HepG2 (cell line): ENCODE results near the gene ZDHHC7. TPM values are rescaled to one million over a fixed set of nuclear protein-coding genes. Genes with fewer than 3 reads are reported as not detected.

Experiments
- ATAC-seq: fragments of 200-7000 bp; cut with Tn5 transposase; 3 replicates; pipeline ENCODE4 v1.9.1; 2020; ENCODE audit warnings: mild to moderate bottlenecking, moderate library complexity
- BruUV-seq: library from RNA; stranded (reverse); fragments of 400-500 nt; replicated peaks from 2 replicates; lab custom pipeline; 2021; lab: Mats Ljungman, UMichigan
- CTCF ChIA-PET: fragments of 300-600 bp; formaldehyde crosslinking; extraction: SDS; loops from one replicate; lab custom pipeline; 2021; ENCODE audit warnings: low total read pairs, inconsistent platforms, low intra/inter-chr PET ratio; lab: Yijun Ruan, JAX
- POLR2A ChIA-PET: fragments of 350-600 bp; sonication (Branson Sonifier 250); formaldehyde crosslinking; loops from one replicate; lab custom pipeline; 2020; ENCODE audit warnings: antibody characterized with exemption, inconsistent platforms; lab: Yijun Ruan, JAX
- DNase-seq: peaks from one replicate; pipeline ENCODE4 v3.0.0-alpha.2; 2015; ENCODE audit warnings: low spot score
- FAIRE-seq: peaks from 3 replicates; lab custom pipeline; 2011; peaks lifted over from hg19 to GRCh38; lab: Jason Lieb, UNC
- H2AFZ ChIP-seq: one replicate; pipeline ENCODE4 v1.6.1; 2011; ENCODE audit warnings: low read length, inconsistent platforms
- H3K27ac ChIP-seq: fragments of 300-600 bp; 3 replicates; pipeline ENCODE4 v1.8.0; 2011; ENCODE audit warnings: mixed run types, mild to moderate bottlenecking, mixed read lengths, low read length, inconsistent platforms; ENCODE audit not compliant: insufficient read depth; ENCODE audit errors: extremely low read length
- H3K27me3 ChIP-seq, 2 experiments: fragments of 200-600 bp in 1 of 2; 2 replicates in 1 of 2; 3 replicates in 1 of 2; pipeline versions ENCODE4 v1.6.0 to v1.8.0; 2011; ENCODE audit warnings: low read length in 2 of 2, mild to moderate bottlenecking in 2 of 2, moderate library complexity in 2 of 2, inconsistent platforms in 1 of 2; ENCODE audit not compliant: insufficient read depth in 2 of 2, control insufficient read depth in 1 of 2
- H3K36me3 ChIP-seq, 2 experiments: fragments of 200-600 bp in 1 of 2; replicated peaks in 1 of 2; 2 replicates in 1 of 2; 3 replicates in 1 of 2; pipeline versions ENCODE4 v1.5.1 to v1.8.0; 2011; ENCODE audit warnings: low read length in 2 of 2, inconsistent platforms in 1 of 2; ENCODE audit not compliant: insufficient read depth in 2 of 2, control insufficient read depth in 1 of 2
- H3K4me1 ChIP-seq: 2 replicates; pipeline ENCODE4 v1.5.1; 2012; ENCODE audit warnings: low read length, inconsistent platforms; ENCODE audit not compliant: insufficient read depth
- H3K4me2 ChIP-seq: 2 replicates; pipeline ENCODE4 v1.6.0; 2011; ENCODE audit warnings: low read depth, low read length, inconsistent platforms
- H3K4me3 ChIP-seq, 3 experiments: fragments of 200-600 bp in 1 of 3; sonication (generic), shearing (Covaris generic) in 1 of 3; replicated peaks in 1 of 3; 2 replicates each; pipeline ENCODE4 v1.5.1; 2011 to 2016; ENCODE audit warnings: low read length in 3 of 3, inconsistent platforms in 2 of 3, low read depth in 2 of 3, mild to moderate bottlenecking in 2 of 3, control low read depth in 1 of 3, mixed read lengths in 1 of 3; ENCODE audit not compliant: insufficient read depth in 1 of 3
- H3K79me2 ChIP-seq: one replicate; pipeline ENCODE4 v1.6.1; 2011; ENCODE audit warnings: low read length, inconsistent platforms; ENCODE audit not compliant: insufficient read depth
- H3K9ac ChIP-seq: 2 replicates; pipeline ENCODE4 v1.6.0; 2011; ENCODE audit warnings: mild to moderate bottlenecking, low read depth, low read length, inconsistent platforms; ENCODE audit not compliant: insufficient read depth
- H3K9me3 ChIP-seq: 2 replicates; pipeline ENCODE4 v1.5.1; 2012; ENCODE audit warnings: mild to moderate bottlenecking, low read length
- H4K20me1 ChIP-seq: 2 replicates; pipeline ENCODE4 v1.6.0; 2011; ENCODE audit warnings: inconsistent platforms, mild to moderate bottlenecking, low read length, moderate library complexity; ENCODE audit not compliant: insufficient read depth
- AGO2 ChIP-seq: fragments of 200-400 bp; formaldehyde crosslinking; optimal IDR thresholded peaks from 2 replicates; pipeline ENCODE3; 2017; ENCODE audit warnings: mild to moderate bottlenecking, low read depth, low read length, moderate library complexity
- BORCS8-MEF2B ChIP-seq: sonication (generic); formaldehyde crosslinking; IDR thresholded peaks from 2 replicates; pipeline ENCODE4 v1.8.0; 2022; ENCODE audit warnings: mild to moderate bottlenecking, missing genetic modification reagents
- ZNF772 ChIP-seq: sonication (generic); formaldehyde crosslinking; IDR thresholded peaks from 2 replicates; pipeline ENCODE4 v1.5.0; 2020; ENCODE audit warnings: mild to moderate bottlenecking, missing genetic modification reagents
- WGBS: methylation state at CpG from one replicate; pipeline ENCODE4 v1.1.6; 2017; ENCODE audit warnings: low lambda C conversion rate; 5-methylcytosine and 5-hydroxymethylcytosine counted together
- in situ Hi-C: cut with HindIII; loops from 2 replicates; pipeline ENCODE4 v1.10.0; 2017; ENCODE audit warnings: low pct_unique_long_range_greater_than_20kb; ENCODE audit not compliant: extremely low pct_ligation_motif_present
- intact Hi-C: fragments of 100-400 bp; cut with micrococcal nuclease; formaldehyde crosslinking; loops from one replicate; pipeline ENCODE4 v1.10.0; 2022; ENCODE audit not compliant: unreplicated experiment
- polyA plus RNA-seq, 8 experiments: library from polyadenylated mRNA; depleted of rRNA in 3 of 8; stranded (reverse) in 7 of 8; unstranded in 1 of 8; fragments of >200 nt; fragmentation: Illumina TruSeq in 4 of 8; extraction: Trizol in 4 of 8; gene quantifications; 2 replicates each; pipeline versions ENCODE4 v1.2.1 to v1.2.3, GENCODE V29; 2011 to 2016; ENCODE audit warnings: low read depth in 4 of 8, missing spikeins in 1 of 8, mixed read lengths in 1 of 8; ENCODE audit not compliant: insufficient read depth in 1 of 8
- total RNA-seq, 5 experiments: library from RNA; depleted of rRNA; stranded (reverse); fragments of >200 nt; fragmentation: Illumina TruSeq; extraction: Trizol; gene quantifications; 2 replicates each; pipeline ENCODE4 v1.2.3, GENCODE V29; 2016; ENCODE audit warnings: low read depth in 1 of 5
- TF ChIP-seq, protein P1 (sequence below): sonication (generic); formaldehyde crosslinking; IDR thresholded peaks from 2 replicates; pipeline ENCODE4 v1.4.0; 2020; ENCODE audit warnings: missing genetic modification reagents
- TF ChIP-seq, protein P2 (sequence below): sonication (generic); formaldehyde crosslinking; IDR thresholded peaks from 2 replicates; pipeline ENCODE4 v1.5.1; 2020; ENCODE audit warnings: mild to moderate bottlenecking, missing genetic modification reagents, moderate library complexity
- TF ChIP-seq, protein P3 (sequence below): sonication (generic); formaldehyde crosslinking; IDR thresholded peaks from 2 replicates; pipeline ENCODE4 v1.4.0; 2020; ENCODE audit warnings: missing genetic modification reagents

ZDHHC7 gene
- total and polyA plus RNA-seq, 2 of the 13 experiments (the other 11 are each of a cell fraction or from before 2014, with no cell fraction given), result 46.8 to 67.6 TPM

DNA sequence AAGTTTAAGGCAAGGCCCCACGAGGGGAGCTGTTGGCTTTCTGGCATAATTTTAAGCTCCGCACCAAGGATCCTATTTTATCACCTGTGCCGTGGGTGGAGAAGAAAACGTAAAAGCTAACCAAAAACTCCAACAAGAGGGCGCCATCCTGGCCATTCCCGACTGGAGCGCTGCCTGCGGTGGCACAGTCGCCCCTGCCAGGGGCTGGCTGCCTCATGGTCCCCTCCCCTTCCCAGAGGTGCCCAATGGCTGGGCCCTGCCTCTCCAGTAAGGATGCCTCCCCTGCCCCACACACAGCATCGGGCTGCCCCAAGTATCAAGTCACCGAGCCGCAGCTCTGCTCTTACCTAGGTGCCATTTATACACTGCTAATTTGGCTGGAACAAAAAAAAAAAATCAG is 36.3 kb downstream of the ZDHHC7 start:
- Histone ChIP-seq H3K9ac (no peak overlapping the region), H2AFZ (no peak overlapping the region), H3K27me3 (no peaks in the 10 kb centered on the region), H3K36me3 (peaks cover 20 to 48% of the 10 kb centered on the region in 2 experiments), H4K20me1 (peaks cover 3% of the 10 kb centered on the region; the same call in 1 of the 2 replicates), H3K4me2 (no peak overlapping the region), H3K27ac (no peak overlapping the region), H3K79me2 (no peaks in the 10 kb centered on the region), H3K4me1 (peaks cover 39% of the 10 kb centered on the region), H3K9me3 (no peaks in the 10 kb centered on the region), H3K4me3 (no peak overlapping the region)
- ChIA-PET CTCF (no interaction called here), POLR2A (interaction anchor here (1.0 to 1.3 kb wide), 2 partner anchors 31 to 36 kb away, joined by 3 to 6 read pairs; partner anchors contain the start of gene ZDHHC7)
- in situ Hi-C loops (no loop called here), intact Hi-C loops (no loop called here)
- no TSS peak for BruUV-seq
- ATAC-seq (no peak), FAIRE-seq (no peak), DNase-seq (no peak)
- WGBS, result 91% methylated on average over 9 of the region's 12 CpGs
- TF ChIP-seq ZNF772 (0 out of 2 replicates have a peak, but pooled peaks have one; percentile 28), AGO2 (peak; percentile 49), BORCS8-MEF2B (CRISPR knock-in tag) (no peak)
- TF ChIP-seq, protein P1, sequence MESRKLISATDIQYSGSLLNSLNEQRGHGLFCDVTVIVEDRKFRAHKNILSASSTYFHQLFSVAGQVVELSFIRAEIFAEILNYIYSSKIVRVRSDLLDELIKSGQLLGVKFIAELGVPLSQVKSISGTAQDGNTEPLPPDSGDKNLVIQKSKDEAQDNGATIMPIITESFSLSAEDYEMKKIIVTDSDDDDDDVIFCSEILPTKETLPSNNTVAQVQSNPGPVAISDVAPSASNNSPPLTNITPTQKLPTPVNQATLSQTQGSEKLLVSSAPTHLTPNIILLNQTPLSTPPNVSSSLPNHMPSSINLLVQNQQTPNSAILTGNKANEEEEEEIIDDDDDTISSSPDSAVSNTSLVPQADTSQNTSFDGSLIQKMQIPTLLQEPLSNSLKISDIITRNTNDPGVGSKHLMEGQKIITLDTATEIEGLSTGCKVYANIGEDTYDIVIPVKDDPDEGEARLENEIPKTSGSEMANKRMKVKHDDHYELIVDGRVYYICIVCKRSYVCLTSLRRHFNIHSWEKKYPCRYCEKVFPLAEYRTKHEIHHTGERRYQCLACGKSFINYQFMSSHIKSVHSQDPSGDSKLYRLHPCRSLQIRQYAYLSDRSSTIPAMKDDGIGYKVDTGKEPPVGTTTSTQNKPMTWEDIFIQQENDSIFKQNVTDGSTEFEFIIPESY (CRISPR knock-in tag), result peak; percentile 70; the same call in 1 of the 2 replicates
- TF ChIP-seq, protein P2, sequence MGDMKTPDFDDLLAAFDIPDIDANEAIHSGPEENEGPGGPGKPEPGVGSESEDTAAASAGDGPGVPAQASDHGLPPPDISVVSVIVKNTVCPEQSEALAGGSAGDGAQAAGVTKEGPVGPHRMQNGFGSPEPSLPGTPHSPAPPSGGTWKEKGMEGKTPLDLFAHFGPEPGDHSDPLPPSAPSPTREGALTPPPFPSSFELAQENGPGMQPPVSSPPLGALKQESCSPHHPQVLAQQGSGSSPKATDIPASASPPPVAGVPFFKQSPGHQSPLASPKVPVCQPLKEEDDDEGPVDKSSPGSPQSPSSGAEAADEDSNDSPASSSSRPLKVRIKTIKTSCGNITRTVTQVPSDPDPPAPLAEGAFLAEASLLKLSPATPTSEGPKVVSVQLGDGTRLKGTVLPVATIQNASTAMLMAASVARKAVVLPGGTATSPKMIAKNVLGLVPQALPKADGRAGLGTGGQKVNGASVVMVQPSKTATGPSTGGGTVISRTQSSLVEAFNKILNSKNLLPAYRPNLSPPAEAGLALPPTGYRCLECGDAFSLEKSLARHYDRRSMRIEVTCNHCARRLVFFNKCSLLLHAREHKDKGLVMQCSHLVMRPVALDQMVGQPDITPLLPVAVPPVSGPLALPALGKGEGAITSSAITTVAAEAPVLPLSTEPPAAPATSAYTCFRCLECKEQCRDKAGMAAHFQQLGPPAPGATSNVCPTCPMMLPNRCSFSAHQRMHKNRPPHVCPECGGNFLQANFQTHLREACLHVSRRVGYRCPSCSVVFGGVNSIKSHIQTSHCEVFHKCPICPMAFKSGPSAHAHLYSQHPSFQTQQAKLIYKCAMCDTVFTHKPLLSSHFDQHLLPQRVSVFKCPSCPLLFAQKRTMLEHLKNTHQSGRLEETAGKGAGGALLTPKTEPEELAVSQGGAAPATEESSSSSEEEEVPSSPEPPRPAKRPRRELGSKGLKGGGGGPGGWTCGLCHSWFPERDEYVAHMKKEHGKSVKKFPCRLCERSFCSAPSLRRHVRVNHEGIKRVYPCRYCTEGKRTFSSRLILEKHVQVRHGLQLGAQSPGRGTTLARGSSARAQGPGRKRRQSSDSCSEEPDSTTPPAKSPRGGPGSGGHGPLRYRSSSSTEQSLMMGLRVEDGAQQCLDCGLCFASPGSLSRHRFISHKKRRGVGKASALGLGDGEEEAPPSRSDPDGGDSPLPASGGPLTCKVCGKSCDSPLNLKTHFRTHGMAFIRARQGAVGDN (CRISPR knock-in tag), result 0 out of 2 replicates have a peak, but pooled peaks have one; percentile 30
- TF ChIP-seq, protein P3, sequence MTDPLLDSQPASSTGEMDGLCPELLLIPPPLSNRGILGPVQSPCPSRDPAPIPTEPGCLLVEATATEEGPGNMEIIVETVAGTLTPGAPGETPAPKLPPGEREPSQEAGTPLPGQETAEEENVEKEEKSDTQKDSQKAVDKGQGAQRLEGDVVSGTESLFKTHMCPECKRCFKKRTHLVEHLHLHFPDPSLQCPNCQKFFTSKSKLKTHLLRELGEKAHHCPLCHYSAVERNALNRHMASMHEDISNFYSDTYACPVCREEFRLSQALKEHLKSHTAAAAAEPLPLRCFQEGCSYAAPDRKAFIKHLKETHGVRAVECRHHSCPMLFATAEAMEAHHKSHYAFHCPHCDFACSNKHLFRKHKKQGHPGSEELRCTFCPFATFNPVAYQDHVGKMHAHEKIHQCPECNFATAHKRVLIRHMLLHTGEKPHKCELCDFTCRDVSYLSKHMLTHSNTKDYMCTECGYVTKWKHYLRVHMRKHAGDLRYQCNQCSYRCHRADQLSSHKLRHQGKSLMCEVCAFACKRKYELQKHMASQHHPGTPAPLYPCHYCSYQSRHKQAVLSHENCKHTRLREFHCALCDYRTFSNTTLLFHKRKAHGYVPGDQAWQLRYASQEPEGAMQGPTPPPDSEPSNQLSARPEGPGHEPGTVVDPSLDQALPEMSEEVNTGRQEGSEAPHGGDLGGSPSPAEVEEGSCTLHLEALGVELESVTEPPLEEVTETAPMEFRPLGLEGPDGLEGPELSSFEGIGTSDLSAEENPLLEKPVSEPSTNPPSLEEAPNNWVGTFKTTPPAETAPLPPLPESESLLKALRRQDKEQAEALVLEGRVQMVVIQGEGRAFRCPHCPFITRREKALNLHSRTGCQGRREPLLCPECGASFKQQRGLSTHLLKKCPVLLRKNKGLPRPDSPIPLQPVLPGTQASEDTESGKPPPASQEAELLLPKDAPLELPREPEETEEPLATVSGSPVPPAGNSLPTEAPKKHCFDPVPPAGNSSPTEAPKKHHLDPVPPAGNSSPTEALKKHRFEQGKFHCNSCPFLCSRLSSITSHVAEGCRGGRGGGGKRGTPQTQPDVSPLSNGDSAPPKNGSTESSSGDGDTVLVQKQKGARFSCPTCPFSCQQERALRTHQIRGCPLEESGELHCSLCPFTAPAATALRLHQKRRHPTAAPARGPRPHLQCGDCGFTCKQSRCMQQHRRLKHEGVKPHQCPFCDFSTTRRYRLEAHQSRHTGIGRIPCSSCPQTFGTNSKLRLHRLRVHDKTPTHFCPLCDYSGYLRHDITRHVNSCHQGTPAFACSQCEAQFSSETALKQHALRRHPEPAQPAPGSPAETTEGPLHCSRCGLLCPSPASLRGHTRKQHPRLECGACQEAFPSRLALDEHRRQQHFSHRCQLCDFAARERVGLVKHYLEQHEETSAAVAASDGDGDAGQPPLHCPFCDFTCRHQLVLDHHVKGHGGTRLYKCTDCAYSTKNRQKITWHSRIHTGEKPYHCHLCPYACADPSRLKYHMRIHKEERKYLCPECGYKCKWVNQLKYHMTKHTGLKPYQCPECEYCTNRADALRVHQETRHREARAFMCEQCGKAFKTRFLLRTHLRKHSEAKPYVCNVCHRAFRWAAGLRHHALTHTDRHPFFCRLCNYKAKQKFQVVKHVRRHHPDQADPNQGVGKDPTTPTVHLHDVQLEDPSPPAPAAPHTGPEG, result no peak
